ENCODE results near the gene TLN1.

Gene TLN1

GRCh38 chr9:35771075-35771433 lies 39.1 kb upstream of the TLN1 start:
- no peak for TF ChIP-seq CTCF (conservative IDR thresholded peaks at IDR 0.05)
- peak overlapping the region; percentile 59 for H3K27ac ChIP-seq

- TF ChIP-seq CTCF (conservative IDR thresholded peaks at IDR 0.05), result no peak
- H3K27ac ChIP-seq, result no peak overlapping the region
These were observed 37.8 kb upstream of the TLN1 start for GRCh38 chr9:35769763-35770162.

- no peak overlapping the region for H3K27ac ChIP-seq
- TF ChIP-seq CTCF (conservative IDR thresholded peaks at IDR 0.05), result no peak
These were observed 35.5 kb upstream of the TLN1 start for GRCh38 chr9:35767458-35767857.

GRCh38 chr9:35766997-35767396 lies 35.0 kb upstream of the TLN1 start:
- H3K27ac ChIP-seq, result no peak overlapping the region

GRCh38 chr9:35763803-35764202 lies 31.8 kb upstream of the TLN1 start:
- H3K27ac ChIP-seq, result no peak overlapping the region
- TF ChIP-seq CTCF (conservative IDR thresholded peaks at IDR 0.05), result no peak

More at GRCh38 chr9:35766997-35767396, 35.0 kb upstream of the TLN1 start:
- TF ChIP-seq CTCF (conservative IDR thresholded peaks at IDR 0.05), result no peak

GRCh38 chr9:35763181-35763580 lies 31.2 kb upstream of the TLN1 start:
- H3K27ac ChIP-seq, result no peak overlapping the region
- no peak for TF ChIP-seq CTCF (conservative IDR thresholded peaks at IDR 0.05)

- TF ChIP-seq CTCF (conservative IDR thresholded peaks at IDR 0.05), result no peak
- peak overlapping the region; percentile 94 for H3K27ac ChIP-seq
These were observed 28.7 kb upstream of the TLN1 start for GRCh38 chr9:35760651-35761050.

GRCh38 chr9:35759795-35760194 lies 27.8 kb upstream of the TLN1 start:
- TF ChIP-seq CTCF (conservative IDR thresholded peaks at IDR 0.05), result no peak
- H3K27ac ChIP-seq, result peak overlapping the region; percentile 94
